ENCODE results near the gene B3GALNT2. TPM values are rescaled to one million over a fixed set of nuclear protein-coding genes. Genes with fewer than 3 reads are reported as not detected.
"Not testable (repeated sequence)": the region's sequence is repeated elsewhere in the genome, so short reads cannot be mapped to it uniquely, and the experiment has no call there.

The B3GALNT2 gene
- total RNA-seq, 1 donor from 2014 or later: 34.0 TPM

DNA sequence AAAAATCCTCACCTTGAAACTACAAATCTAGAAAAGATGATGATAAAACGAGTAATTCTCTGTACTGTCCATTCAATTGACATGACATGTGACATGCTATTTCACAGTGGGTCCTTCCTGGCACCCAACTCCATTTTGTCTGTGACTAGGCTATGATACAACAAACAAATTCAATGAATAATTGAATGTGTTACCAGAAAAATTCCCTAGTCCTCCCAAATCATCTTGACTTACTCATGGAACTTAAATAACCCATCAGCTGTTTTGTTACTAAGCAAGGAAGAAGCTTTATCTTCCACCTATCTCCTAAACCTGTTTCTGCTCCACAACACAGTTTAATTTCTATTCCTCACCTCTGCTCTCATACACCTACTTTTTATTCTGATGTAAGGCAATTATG lies 30.4 kb downstream of the B3GALNT2 start:
- H3K4me3 ChIP-seq (ENCODE audit: low read depth, low read length): no peak overlapping the region
- H3K27me3 ChIP-seq (ENCODE audit: control insufficient read depth, insufficient read depth, low read length): no peaks in the 10 kb centered on the region
- peaks cover 1% of the 10 kb centered on the region for H3K36me3 ChIP-seq (ENCODE audit: control insufficient read depth, insufficient read depth, low read length)
- no peak for DNase-seq (ENCODE audit: low read depth)
- TF ChIP-seq, protein P1, sequence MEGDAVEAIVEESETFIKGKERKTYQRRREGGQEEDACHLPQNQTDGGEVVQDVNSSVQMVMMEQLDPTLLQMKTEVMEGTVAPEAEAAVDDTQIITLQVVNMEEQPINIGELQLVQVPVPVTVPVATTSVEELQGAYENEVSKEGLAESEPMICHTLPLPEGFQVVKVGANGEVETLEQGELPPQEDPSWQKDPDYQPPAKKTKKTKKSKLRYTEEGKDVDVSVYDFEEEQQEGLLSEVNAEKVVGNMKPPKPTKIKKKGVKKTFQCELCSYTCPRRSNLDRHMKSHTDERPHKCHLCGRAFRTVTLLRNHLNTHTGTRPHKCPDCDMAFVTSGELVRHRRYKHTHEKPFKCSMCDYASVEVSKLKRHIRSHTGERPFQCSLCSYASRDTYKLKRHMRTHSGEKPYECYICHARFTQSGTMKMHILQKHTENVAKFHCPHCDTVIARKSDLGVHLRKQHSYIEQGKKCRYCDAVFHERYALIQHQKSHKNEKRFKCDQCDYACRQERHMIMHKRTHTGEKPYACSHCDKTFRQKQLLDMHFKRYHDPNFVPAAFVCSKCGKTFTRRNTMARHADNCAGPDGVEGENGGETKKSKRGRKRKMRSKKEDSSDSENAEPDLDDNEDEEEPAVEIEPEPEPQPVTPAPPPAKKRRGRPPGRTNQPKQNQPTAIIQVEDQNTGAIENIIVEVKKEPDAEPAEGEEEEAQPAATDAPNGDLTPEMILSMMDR (IDR thresholded peaks at IDR 0.05; ENCODE audit: insufficient read depth, low read length, poor library complexity, severe bottlenecking): no peak

DNA sequence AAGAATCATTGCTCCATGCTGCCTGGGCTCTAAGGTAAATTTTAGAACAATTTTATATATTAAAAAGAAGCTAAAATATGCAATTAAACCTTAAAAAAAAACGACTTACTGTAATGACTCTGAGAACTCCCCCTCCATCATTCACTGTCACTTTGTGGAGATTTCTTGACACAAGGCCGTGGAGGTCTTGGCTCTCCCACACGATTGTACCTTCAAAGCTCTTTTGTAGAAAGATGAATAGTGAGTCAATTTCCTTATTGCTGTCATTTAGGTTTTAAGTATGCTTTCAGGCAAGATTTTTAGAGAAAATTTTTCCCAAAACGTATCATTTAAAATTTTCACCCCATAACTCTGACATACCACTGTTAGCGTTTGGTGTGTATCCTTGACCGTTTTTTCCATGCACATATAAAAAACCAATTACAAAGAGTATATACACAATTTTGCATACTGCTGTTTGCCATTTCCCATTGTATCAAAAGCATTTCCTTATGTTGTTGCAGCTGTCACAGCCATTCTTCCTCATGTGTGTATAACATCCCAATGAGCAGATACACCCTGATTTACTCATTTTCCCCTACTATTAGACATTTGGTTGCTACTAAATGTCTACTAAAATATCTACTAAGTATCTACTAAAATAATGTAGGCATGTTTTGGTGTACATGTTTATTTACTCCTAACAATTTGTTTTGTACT lies 33.4 kb downstream of the B3GALNT2 start:
- Histone ChIP-seq H3K4me3 (ENCODE audit: low read depth, low read length) (no peak overlapping the region), H3K27me3 (ENCODE audit: control insufficient read depth, insufficient read depth, low read length) (no peaks in the 10 kb centered on the region), H3K36me3 (ENCODE audit: control insufficient read depth, insufficient read depth, low read length) (peaks cover 1% of the 10 kb centered on the region)
- DNase-seq (ENCODE audit: low read depth): no peak
- TF ChIP-seq, protein P1 (IDR thresholded peaks at IDR 0.05; ENCODE audit: insufficient read depth, low read length, poor library complexity, severe bottlenecking): no peak

DNA sequence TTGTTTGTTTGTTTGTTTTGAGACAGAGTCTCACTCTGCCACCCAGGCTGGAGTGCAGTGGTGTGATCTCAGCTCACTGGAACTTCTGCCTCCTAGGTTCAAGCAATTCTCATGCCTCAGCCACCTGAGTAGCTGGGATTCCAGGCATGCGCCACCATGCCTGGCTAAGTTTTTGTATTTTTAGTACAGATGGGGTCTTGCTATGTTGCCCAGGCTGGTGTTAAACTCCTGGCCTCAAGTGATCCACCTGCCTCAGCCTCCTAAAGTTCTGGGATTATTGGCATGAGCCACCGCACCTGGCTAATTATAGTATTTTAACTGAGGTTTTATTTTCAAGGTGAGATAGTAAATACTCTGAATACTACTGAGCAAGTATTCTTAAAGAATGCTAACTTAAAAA lies 34.4 kb downstream of the B3GALNT2 start:
- DNase-seq (ENCODE audit: low read depth); H3K27me3 ChIP-seq (ENCODE audit: control insufficient read depth, insufficient read depth, low read length); H3K4me3 ChIP-seq (ENCODE audit: low read depth, low read length); H3K36me3 ChIP-seq (ENCODE audit: control insufficient read depth, insufficient read depth, low read length): not testable (repeated sequence)

DNA sequence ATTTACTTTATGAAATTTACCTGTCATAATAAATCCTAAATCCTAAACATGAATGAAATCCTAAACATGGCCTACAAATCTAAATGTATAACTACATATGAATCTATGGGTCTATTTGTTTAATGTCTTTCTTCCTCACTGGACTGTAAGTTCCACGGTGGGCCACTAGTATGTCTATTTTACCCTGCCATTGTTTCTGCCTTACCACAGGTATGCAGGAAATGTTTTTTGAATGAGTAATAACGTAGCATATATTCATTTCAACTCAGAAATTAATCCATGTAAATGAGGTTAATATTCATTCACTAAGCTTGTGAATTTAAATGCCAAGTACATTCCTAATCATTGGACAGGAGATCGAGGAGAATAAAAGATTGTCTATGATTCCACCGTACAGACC lies 35.3 kb downstream of the B3GALNT2 start:
- peak; percentile 47 for DNase-seq (ENCODE audit: low read depth)
- peaks cover 1% of the 10 kb centered on the region for H3K36me3 ChIP-seq (ENCODE audit: control insufficient read depth, insufficient read depth, low read length)

DNA sequence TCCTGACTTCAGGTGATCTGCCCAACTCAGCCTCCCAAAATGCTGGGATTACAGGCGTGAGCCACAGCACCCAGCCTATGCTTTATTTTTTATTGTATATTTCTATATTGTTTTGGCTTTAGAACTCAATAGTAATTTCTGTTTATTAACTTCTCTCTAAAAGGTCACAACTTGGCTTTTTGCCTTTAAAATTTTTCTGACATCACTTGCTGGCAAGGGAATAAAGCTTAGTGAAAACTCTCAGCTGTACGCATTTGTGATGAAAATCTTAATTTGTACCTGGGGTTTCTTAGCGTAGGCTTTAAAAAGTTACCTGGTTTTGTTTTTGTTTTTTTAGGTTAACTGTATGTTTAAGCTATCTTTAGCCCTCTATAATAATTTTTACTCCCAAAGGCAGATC lies 36.2 kb downstream of the B3GALNT2 start:
- TF ChIP-seq, protein P1 (IDR thresholded peaks at IDR 0.05; ENCODE audit: insufficient read depth, low read length, poor library complexity, severe bottlenecking): no peak
- Histone ChIP-seq H3K4me3 (ENCODE audit: low read depth, low read length) (no peak overlapping the region), H3K27me3 (ENCODE audit: control insufficient read depth, insufficient read depth, low read length) (no peaks in the 10 kb centered on the region), H3K36me3 (ENCODE audit: control insufficient read depth, insufficient read depth, low read length) (peaks cover 1% of the 10 kb centered on the region)
- no peak for DNase-seq (ENCODE audit: low read depth)

More for the DNA sequence above, 35.3 kb downstream of the B3GALNT2 start:
- TF ChIP-seq, protein P1 (IDR thresholded peaks at IDR 0.05; ENCODE audit: insufficient read depth, low read length, poor library complexity, severe bottlenecking): peak; percentile 8
- H3K4me3 ChIP-seq (ENCODE audit: low read depth, low read length): no peak overlapping the region
- no peaks in the 10 kb centered on the region for H3K27me3 ChIP-seq (ENCODE audit: control insufficient read depth, insufficient read depth, low read length)

DNA sequence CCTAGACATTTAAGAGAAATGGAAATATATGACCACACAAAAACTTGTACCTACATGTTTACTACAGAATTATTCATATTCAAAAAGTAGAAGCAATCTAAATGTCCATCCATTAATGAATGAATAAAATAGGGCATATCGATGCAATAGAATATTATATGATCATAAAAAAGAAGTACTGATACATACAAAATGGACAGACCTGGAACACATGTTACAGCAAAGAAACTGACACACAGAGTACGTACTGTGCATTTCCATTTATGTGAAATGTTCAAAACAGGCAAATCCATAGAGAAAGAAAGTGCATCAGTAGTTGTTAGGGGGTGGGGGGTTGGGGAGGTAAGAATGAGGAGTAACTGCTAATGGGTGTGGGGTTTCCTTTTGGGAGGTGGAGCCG lies 39.2 kb downstream of the B3GALNT2 start:
- DNase-seq (ENCODE audit: low read depth): no peak
- Histone ChIP-seq H3K4me3 (ENCODE audit: low read depth, low read length) (no peak overlapping the region), H3K27me3 (ENCODE audit: control insufficient read depth, insufficient read depth, low read length) (no peaks in the 10 kb centered on the region), H3K36me3 (ENCODE audit: control insufficient read depth, insufficient read depth, low read length) (no peaks in the 10 kb centered on the region)
- TF ChIP-seq, protein P1 (IDR thresholded peaks at IDR 0.05; ENCODE audit: insufficient read depth, low read length, poor library complexity, severe bottlenecking): no peak

DNA sequence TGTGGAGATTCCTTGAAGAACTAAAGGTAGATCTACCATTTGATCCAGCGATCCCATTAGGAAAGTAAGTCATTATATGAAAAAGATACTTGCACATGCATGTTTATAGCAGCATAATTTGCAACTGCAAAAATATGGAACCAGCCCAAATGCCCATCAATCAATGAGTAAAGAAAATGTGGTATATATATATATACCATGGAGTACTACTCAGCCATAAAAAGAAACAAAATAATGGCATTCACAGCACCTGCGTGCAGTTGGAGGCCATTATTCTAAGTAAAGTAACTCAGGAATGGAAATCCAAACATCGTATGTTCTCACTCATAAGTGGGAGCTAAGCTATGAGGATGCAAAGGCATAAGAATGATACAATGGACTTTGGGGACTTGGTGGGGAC lies 41.4 kb downstream of the B3GALNT2 start:
- not testable (repeated sequence) for H3K36me3 ChIP-seq (ENCODE audit: control insufficient read depth, insufficient read depth, low read length); H3K27me3 ChIP-seq (ENCODE audit: control insufficient read depth, insufficient read depth, low read length); H3K4me3 ChIP-seq (ENCODE audit: low read depth, low read length); DNase-seq (ENCODE audit: low read depth)
